Astrocyte (in vitro differentiated cells and primary cell): Measurements from ENCODE around the gene MECR. TPM values are rescaled to one million over a fixed set of nuclear protein-coding genes. Genes with fewer than 3 reads are reported as not detected.

ENCODE experiments used
- DNase-seq: peaks from one replicate; pipeline ENCODE4 v3.0.0-alpha.2; 2010; ENCODE audit warnings: low read depth
- FAIRE-seq: peaks from 2 replicates; lab custom pipeline; 2011; peaks lifted over from hg19 to GRCh38; lab: Jason Lieb, UNC
- H2AFZ ChIP-seq: 2 replicates; pipeline ENCODE4 v1.6.0; 2012; ENCODE audit warnings: low read depth, low read length, inconsistent platforms
- H3K27ac ChIP-seq: 2 replicates; pipeline ENCODE4 v1.5.1; 2011; ENCODE audit warnings: low read depth, low read length, inconsistent platforms
- H3K27me3 ChIP-seq: 2 replicates; pipeline ENCODE4 v1.6.0; 2011; ENCODE audit warnings: low read length, inconsistent platforms; ENCODE audit not compliant: insufficient read depth
- H3K36me3 ChIP-seq: 2 replicates; pipeline ENCODE4 v1.5.1; 2011; ENCODE audit warnings: low read length, inconsistent platforms; ENCODE audit not compliant: insufficient read depth
- H3K4me1 ChIP-seq: 2 replicates; pipeline ENCODE4 v1.5.1; 2011; ENCODE audit warnings: low read length, inconsistent platforms; ENCODE audit not compliant: insufficient read depth
- H3K4me2 ChIP-seq: 2 replicates; pipeline ENCODE4 v1.6.0; 2012; ENCODE audit warnings: low read length, inconsistent platforms
- H3K4me3 ChIP-seq: 2 replicates; pipeline ENCODE4 v1.5.1; 2011; ENCODE audit warnings: low read depth, mild to moderate bottlenecking, low read length, inconsistent platforms; ENCODE audit not compliant: insufficient read depth
- H3K79me2 ChIP-seq: 2 replicates; pipeline ENCODE4 v1.6.0; 2012; ENCODE audit warnings: mild to moderate bottlenecking, low read length, inconsistent platforms; ENCODE audit not compliant: insufficient read depth
- H3K9ac ChIP-seq: 2 replicates; pipeline ENCODE4 v1.6.0; 2012; ENCODE audit warnings: mild to moderate bottlenecking, low read length, inconsistent platforms
- H3K9me3 ChIP-seq: 2 replicates; pipeline ENCODE4 v1.5.1; 2012; ENCODE audit warnings: low read depth, mild to moderate bottlenecking, low read length, inconsistent platforms; ENCODE audit not compliant: insufficient read depth
- H4K20me1 ChIP-seq: 2 replicates; pipeline ENCODE4 v1.6.0; 2012; ENCODE audit warnings: low read length, inconsistent platforms; ENCODE audit not compliant: insufficient read depth
- H3K27ac Mint-ChIP-seq: one replicate; pipeline ENCODE4 v1.8.0; 2021; ENCODE audit warnings: mild to moderate bottlenecking, mixed read lengths; ENCODE audit not compliant: unreplicated experiment
- H3K27me3 Mint-ChIP-seq: one replicate; pipeline ENCODE4 v1.8.0; 2021; ENCODE audit warnings: low read depth, mixed read lengths; ENCODE audit not compliant: unreplicated experiment
- H3K36me3 Mint-ChIP-seq: one replicate; pipeline ENCODE4 v1.8.0; 2021; ENCODE audit warnings: low read depth, mixed read lengths; ENCODE audit not compliant: unreplicated experiment
- H3K4me1 Mint-ChIP-seq: one replicate; pipeline ENCODE4 v1.8.0; 2021; ENCODE audit warnings: low read depth, mixed read lengths; ENCODE audit not compliant: unreplicated experiment
- H3K4me3 Mint-ChIP-seq: one replicate; pipeline ENCODE4 v1.8.0; 2021; ENCODE audit warnings: mild to moderate bottlenecking, moderate library complexity, mixed read lengths; ENCODE audit not compliant: unreplicated experiment
- H3K9me3 Mint-ChIP-seq: one replicate; pipeline ENCODE4 v1.8.0; 2021; ENCODE audit warnings: mild to moderate bottlenecking, mixed read lengths; ENCODE audit not compliant: unreplicated experiment
- CTCF ChIP-seq: IDR thresholded peaks from 2 replicates; pipeline ENCODE4 v1.5.1; 2011; ENCODE audit warnings: low read depth, mild to moderate bottlenecking, inconsistent platforms, low read length, moderate library complexity; ENCODE audit not compliant: insufficient read depth
- EZH2 ChIP-seq: IDR thresholded peaks from 2 replicates; pipeline ENCODE4 v1.6.1; 2012; ENCODE audit warnings: mild to moderate bottlenecking, low read length, inconsistent platforms; ENCODE audit not compliant: insufficient read depth
- total RNA-seq: library from RNA; stranded (reverse); gene quantifications from 2 replicates; pipeline ENCODE4 v1.2.1, GENCODE V29; 2021

MECR gene
- total RNA-seq, 1 donor from 2014 or later = 25.1 TPM

- Mint-ChIP-seq H3K36me3 (peaks cover 27% of the 10 kb centered on the region), H3K9me3 (no peaks in the 10 kb centered on the region), H3K4me1 (peaks cover 16% of the 10 kb centered on the region), H3K27me3 (peaks cover 1% of the 10 kb centered on the region), H3K4me3 (peak overlapping the region; percentile 40), H3K27ac (peak overlapping the region; percentile 87)
- peak overlapping the region; percentile 34 for H3K4me2 ChIP-seq
- H3K4me3 ChIP-seq = no peak overlapping the region
- peaks cover 17% of the 10 kb centered on the region for H3K4me1 ChIP-seq
- H3K9me3 ChIP-seq = no peaks in the 10 kb centered on the region
- H2AFZ ChIP-seq = no peak overlapping the region
- H3K79me2 ChIP-seq = no peaks in the 10 kb centered on the region
- peaks cover 17% of the 10 kb centered on the region for H3K36me3 ChIP-seq
- no peaks in the 10 kb centered on the region for H4K20me1 ChIP-seq
- FAIRE-seq (peak; percentile 68), DNase-seq (peak; percentile 88)
- TF ChIP-seq CTCF (no peak), EZH2 (no peak)
- no peaks in the 10 kb centered on the region for H3K27me3 ChIP-seq
- H3K9ac ChIP-seq = peak overlapping the region; percentile 34
- peak overlapping the region; percentile 52 for H3K27ac ChIP-seq
Measured at GRCh38 chr1:29196863-29197589, 33.7 kb downstream of the MECR start.

- DNase-seq (no peak), FAIRE-seq (no peak)
- Mint-ChIP-seq H3K36me3 (peaks cover 29% of the 10 kb centered on the region), H3K4me3 (no peak overlapping the region), H3K9me3 (no peaks in the 10 kb centered on the region), H3K27ac (peak overlapping the region; percentile 26), H3K27me3 (peaks cover 1% of the 10 kb centered on the region), H3K4me1 (peaks cover 11% of the 10 kb centered on the region)
- Histone ChIP-seq H2AFZ (no peak overlapping the region), H3K4me3 (no peak overlapping the region), H3K4me2 (no peak overlapping the region), H3K79me2 (no peaks in the 10 kb centered on the region), H3K27ac (no peak overlapping the region), H3K36me3 (peaks cover 9% of the 10 kb centered on the region), H3K27me3 (no peaks in the 10 kb centered on the region), H3K4me1 (peaks cover 15% of the 10 kb centered on the region), H3K9ac (peak overlapping the region; percentile 30), H3K9me3 (no peaks in the 10 kb centered on the region), H4K20me1 (no peaks in the 10 kb centered on the region)
- TF ChIP-seq EZH2 (no peak), CTCF (no peak)
Measured at GRCh38 chr1:29195881-29196291, 34.8 kb downstream of the MECR start.

DNA sequence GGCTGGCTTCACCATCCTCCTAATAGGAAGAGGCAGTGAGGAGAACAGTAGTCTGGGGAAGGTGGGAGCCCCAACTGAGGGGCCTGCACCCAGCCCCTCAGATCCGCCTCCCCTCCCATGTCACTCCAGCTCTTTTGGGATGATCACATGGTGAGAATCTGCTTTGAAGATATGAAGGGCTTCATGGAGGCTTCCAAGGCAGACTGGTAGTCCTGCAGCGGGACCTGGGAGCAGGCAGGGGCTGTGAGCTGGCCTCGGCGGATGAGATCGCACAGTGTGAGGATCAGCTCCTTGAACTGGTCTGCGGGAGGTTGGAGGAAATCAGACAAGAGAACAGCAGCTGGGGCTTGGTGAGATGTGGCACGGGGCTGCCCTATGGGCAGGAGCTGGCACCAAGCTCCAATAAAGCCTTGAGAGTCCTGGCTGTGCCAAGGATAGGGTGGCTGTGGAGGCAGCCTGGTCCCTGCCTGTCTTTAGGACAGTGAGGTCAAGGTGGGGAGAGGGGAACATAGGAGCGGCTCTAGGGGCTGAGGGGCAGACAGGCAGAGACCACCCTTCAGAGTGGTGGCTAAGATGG, 36.8 kb downstream of the MECR start:
- Histone ChIP-seq H3K4me1 (peaks cover 15% of the 10 kb centered on the region), H3K4me2 (no peak overlapping the region), H2AFZ (no peak overlapping the region), H3K27ac (no peak overlapping the region), H3K27me3 (no peaks in the 10 kb centered on the region), H3K4me3 (no peak overlapping the region), H3K36me3 (peaks cover 2% of the 10 kb centered on the region), H4K20me1 (no peaks in the 10 kb centered on the region), H3K9ac (no peak overlapping the region), H3K79me2 (no peaks in the 10 kb centered on the region), H3K9me3 (no peaks in the 10 kb centered on the region)
- Mint-ChIP-seq H3K9me3 (no peaks in the 10 kb centered on the region), H3K27me3 (peaks cover 1% of the 10 kb centered on the region), H3K36me3 (peaks cover 28% of the 10 kb centered on the region), H3K27ac (no peak overlapping the region), H3K4me3 (no peak overlapping the region), H3K4me1 (peaks cover 8% of the 10 kb centered on the region)
- no peak for DNase-seq
- TF ChIP-seq EZH2 = no peak
- no peak for TF ChIP-seq CTCF
- no peak for FAIRE-seq
